ENCODE measurements around the gene PLEKHG5. TPM values are rescaled to one million over a fixed set of nuclear protein-coding genes. Genes with fewer than 3 reads are reported as not detected.
"Not testable (repeated sequence)": the region's sequence is repeated elsewhere in the genome, so short reads cannot be mapped to it uniquely, and the experiment has no call there.

The PLEKHG5 gene
- total and polyA plus RNA-seq, 4 donors, result 2.6 to 39.3 (median 7.3) TPM

DNA sequence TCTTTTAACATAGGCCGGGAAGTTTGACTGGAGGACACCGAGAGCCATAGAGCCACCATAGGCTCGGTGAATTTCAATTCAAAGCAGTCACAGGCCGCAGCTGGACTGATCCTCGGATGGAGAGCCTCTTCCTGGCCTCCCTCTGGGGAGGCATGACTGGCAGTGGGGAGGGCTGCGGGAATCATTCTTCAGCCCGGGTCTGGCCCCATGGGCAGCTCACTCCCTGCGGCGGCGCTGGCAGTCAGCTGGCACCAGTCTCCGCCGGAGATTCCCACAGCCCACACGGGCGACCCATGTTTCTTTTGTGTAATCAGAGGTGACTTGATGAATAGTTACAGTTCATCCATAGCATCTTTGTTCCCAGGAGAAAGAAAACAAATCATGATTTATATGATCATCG, 56.3 kb downstream of the PLEKHG5 start:
- Histone ChIP-seq H3K9me3 (ENCODE audit: control insufficient read depth, low read length) (no peaks in the 10 kb centered on the region), H3K27ac (ENCODE audit: low read depth in 1 of 2, low read length in 2 of 2) (no peak overlapping the region), H3K27me3 (ENCODE audit: control insufficient read depth in 1 of 2, insufficient read depth in 2 of 2, low read length in 1 of 2) (no peaks in the 10 kb centered on the region), H3K4me1 (ENCODE audit: control insufficient read depth in 1 of 2, insufficient read depth in 2 of 2, low read length in 2 of 2) (no peaks in the 10 kb centered on the region), H3K36me3 (ENCODE audit: control insufficient read depth in 1 of 2, insufficient read depth in 2 of 2, low read length in 1 of 2) (no peaks in the 10 kb centered on the region), H3K4me3 (ENCODE audit: low read length in 2 of 2) (no peak overlapping the region)
- 91 to 92% methylated on average over 15 of the region's 15 CpGs for WGBS, 2 donors
- no peak for DNase-seq
- ATAC-seq (ENCODE audit: low FRiP score), result no peak
- intact Hi-C loops (cut with DNase I), result no loop called here

DNA sequence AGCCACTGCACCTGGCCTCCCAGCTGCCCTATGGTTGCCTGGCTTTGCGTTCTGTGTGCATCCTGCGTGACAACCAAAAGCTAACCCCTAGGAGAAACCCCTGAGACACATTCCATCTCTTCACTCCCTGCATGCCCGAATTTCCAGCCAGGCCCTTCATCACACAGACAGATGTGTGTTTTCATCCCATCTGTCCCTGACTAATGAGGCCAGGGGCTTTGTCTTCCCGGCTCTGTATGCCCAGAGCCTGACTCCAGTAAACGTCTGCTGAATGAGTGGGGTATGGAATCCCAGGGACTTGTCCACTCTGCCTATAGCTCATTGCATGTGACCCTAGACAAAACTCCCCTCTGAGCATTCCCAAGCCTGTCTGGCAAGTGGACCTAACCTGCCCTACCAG, 57.3 kb downstream of the PLEKHG5 start:
- Histone ChIP-seq H3K27me3 (ENCODE audit: control insufficient read depth in 1 of 2, insufficient read depth in 2 of 2, low read length in 1 of 2) (no peaks in the 10 kb centered on the region), H3K9me3 (ENCODE audit: control insufficient read depth, low read length) (no peaks in the 10 kb centered on the region), H3K27ac (ENCODE audit: low read depth in 1 of 2, low read length in 2 of 2) (no peak overlapping the region), H3K36me3 (ENCODE audit: control insufficient read depth in 1 of 2, insufficient read depth in 2 of 2, low read length in 1 of 2) (no peaks in the 10 kb centered on the region), H3K4me1 (ENCODE audit: control insufficient read depth in 1 of 2, insufficient read depth in 2 of 2, low read length in 2 of 2) (no peaks in the 10 kb centered on the region), H3K4me3 (ENCODE audit: low read length in 2 of 2) (no peak overlapping the region)
- intact Hi-C loops (cut with DNase I), result no loop called here
- ATAC-seq (ENCODE audit: low FRiP score), result no peak
- no peak for DNase-seq
- WGBS, 2 donors, result 82 to 91% methylated on average over 5 of the region's 5 CpGs

DNA sequence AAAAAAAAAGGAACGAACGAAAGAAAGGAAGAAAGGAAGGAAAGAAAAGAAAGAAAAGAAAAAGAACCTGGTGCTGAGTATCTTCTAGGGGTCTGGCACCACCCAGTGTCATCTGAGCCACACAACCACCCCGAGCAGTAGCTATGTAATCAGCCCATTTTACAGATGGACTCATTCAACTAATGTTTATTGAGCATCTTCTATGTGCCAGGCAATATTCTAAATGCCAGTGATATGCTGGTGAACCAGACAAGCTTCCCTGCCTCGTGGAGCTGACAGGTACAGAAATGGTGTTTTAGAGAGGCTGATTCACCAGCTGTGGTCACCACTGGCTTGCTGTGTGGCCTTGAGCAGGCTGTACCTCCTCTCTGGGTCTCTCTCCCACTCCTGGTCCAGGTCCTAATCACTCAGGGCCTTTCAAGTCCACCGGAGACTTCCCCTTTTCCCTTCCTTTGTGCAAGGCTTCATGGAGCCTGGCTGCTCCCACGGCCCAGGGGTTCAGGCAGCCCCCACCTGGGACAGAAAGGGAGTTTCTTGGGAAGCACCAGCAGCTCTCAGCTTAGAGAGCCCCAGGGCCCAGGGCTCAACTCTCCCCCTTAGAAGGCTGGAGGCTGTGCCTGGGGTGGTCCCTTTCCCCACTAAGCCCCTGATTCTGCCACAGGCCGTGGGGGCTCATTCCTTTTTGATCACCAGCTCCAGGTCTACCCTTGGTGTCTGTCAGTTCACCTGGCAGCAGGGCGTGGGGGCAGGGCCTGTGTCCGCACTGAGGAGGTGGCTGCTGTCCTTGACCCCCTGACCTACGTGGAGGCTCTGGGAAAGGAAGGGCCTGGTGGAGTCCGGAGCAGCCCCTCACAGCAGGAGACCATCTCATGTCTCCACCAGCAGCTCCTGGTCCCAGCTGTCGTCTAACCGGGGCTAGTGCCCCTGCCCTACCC, 59.6 kb downstream of the PLEKHG5 start:
- H3K4me3 ChIP-seq (ENCODE audit: low read length in 2 of 2); H3K27me3 ChIP-seq (ENCODE audit: control insufficient read depth in 1 of 2, insufficient read depth in 2 of 2, low read length in 1 of 2); DNase-seq; ATAC-seq (ENCODE audit: low FRiP score); H3K9me3 ChIP-seq (ENCODE audit: control insufficient read depth, low read length); H3K27ac ChIP-seq (ENCODE audit: low read depth in 1 of 2, low read length in 2 of 2); intact Hi-C loops (cut with DNase I); H3K4me1 ChIP-seq (ENCODE audit: control insufficient read depth in 1 of 2, insufficient read depth in 2 of 2, low read length in 2 of 2); H3K36me3 ChIP-seq (ENCODE audit: control insufficient read depth in 1 of 2, insufficient read depth in 2 of 2, low read length in 1 of 2): not testable (repeated sequence)
- WGBS, 2 donors, result 88 to 89% methylated on average over 11 to 13 of the region's 13 CpGs

DNA sequence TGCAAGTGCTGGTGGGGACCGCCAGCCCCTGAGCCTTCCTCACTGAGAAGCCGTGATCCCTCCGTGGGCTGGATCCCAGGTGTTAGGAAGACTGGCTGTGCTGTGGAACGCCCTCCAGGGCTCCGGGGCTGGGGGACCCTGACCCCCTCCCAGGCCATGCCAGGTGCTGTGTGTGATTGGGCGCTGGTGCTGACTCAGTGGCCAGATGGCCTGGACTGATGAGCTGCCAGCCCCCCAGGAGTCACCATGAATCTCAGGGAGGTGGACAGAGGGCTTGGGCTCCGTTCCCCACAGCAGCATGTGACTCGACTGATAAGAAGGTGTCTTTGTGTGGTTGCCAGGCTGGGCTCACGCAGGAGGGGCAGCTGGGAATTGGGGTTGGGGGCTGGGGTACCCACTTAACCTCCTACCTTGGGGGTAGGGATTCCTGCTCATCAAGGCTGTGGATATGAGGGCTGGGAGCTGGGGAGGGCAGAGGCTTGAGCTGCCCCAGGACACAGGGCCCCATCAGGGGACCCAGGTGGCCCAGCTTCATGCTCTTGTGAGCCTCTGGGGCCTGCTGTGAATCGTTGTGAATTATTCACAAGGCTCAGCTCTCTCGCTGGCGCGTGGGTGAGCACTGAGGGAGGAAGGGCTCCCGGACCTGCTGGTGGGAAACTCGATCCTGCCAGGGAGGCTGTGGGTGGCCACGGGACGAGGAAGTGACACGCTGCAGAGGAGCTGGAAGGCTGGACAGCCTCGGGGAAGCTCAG, 61.6 kb downstream of the PLEKHG5 start:
- H3K27ac ChIP-seq (ENCODE audit: low read depth in 1 of 2, low read length in 2 of 2); H3K27me3 ChIP-seq (ENCODE audit: control insufficient read depth in 1 of 2, insufficient read depth in 2 of 2, low read length in 1 of 2); DNase-seq; H3K4me1 ChIP-seq (ENCODE audit: control insufficient read depth in 1 of 2, insufficient read depth in 2 of 2, low read length in 2 of 2); ATAC-seq (ENCODE audit: low FRiP score); H3K36me3 ChIP-seq (ENCODE audit: control insufficient read depth in 1 of 2, insufficient read depth in 2 of 2, low read length in 1 of 2); intact Hi-C loops (cut with DNase I); H3K9me3 ChIP-seq (ENCODE audit: control insufficient read depth, low read length); H3K4me3 ChIP-seq (ENCODE audit: low read length in 2 of 2): not testable (repeated sequence)
- WGBS, 2 donors, result 33 to 39% methylated on average over 19 of the region's 19 CpGs

DNA sequence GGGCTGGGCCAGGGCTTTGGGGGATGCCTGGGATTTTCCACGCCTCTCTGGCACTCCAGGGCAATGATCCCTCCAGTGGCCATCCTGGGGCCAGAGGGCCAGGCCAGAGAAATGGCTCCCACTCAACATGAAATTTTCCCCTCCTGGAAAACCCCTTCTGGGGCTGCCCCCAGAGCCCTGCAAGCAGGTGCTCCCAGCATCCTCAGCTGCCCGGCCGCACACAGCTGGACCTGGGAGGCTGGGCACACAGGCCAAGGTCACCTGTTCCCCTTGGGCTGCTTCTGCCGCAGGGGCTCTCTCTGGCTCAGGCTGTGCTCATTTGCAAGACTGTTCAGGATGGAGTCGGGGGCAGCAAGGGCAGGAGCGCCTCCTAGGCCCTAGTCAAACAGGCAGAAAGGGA, 63.0 kb downstream of the PLEKHG5 start:
- intact Hi-C loops (cut with DNase I); ATAC-seq (ENCODE audit: low FRiP score); H3K4me1 ChIP-seq (ENCODE audit: control insufficient read depth in 1 of 2, insufficient read depth in 2 of 2, low read length in 2 of 2); H3K36me3 ChIP-seq (ENCODE audit: control insufficient read depth in 1 of 2, insufficient read depth in 2 of 2, low read length in 1 of 2); H3K27ac ChIP-seq (ENCODE audit: low read depth in 1 of 2, low read length in 2 of 2); H3K9me3 ChIP-seq (ENCODE audit: control insufficient read depth, low read length); H3K4me3 ChIP-seq (ENCODE audit: low read length in 2 of 2); H3K27me3 ChIP-seq (ENCODE audit: control insufficient read depth in 1 of 2, insufficient read depth in 2 of 2, low read length in 1 of 2); DNase-seq: not testable (repeated sequence)
- WGBS, 2 donors, result 83 to 89% methylated on average over 3 to 6 of the region's 6 CpGs

DNA sequence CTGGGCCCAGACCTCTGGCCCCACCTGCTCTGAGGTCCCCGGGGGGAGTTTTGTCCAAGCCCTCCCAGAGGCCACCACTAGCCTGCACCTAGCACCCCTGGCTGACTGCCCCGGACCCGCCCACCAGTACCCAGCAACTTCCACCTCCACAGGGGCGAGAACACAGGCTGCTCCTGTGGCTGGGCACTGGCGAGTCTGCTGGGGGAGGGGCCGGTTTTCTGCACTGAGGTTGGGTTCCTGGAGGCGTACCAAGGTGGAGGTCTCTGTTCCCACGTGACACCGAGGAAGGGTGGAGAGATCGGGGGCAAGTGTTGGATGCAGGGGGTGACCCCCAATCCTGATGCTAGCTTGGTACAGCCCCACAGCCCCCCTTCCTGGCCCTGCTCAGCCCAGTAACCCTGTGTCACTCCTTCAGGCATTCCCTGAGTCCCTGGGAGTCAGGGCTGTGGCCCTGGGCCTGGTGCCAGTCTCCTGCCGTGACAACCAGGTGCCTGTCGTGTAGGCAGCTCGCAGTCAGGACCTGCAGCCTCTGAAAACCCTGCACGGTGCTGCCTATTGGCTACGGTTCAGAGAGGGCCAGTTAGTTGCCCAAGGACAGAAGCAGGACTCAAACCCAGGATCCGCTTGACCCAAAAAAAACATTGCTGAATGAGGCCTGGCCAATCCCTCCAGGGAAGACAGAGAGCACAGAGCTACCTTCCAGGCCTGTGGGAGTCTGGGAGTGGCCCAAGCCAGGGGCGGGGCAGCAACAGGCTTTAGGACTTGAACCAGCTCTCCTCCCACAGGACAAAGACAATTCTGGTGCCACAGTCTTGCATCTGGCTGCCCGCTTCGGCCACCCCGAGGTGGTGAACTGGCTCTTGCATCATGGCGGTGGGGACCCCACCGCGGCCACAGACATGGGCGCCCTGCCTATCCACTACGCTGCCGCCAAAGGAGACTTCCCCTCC, 63.8 kb downstream of the PLEKHG5 start:
- intact Hi-C loops (cut with DNase I), result no loop called here
- no peaks in the 10 kb centered on the region for H3K4me1 ChIP-seq (ENCODE audit: control insufficient read depth in 1 of 2, insufficient read depth in 2 of 2, low read length in 2 of 2)
- H3K36me3 ChIP-seq (ENCODE audit: control insufficient read depth in 1 of 2, insufficient read depth in 2 of 2, low read length in 1 of 2), result no peaks in the 10 kb centered on the region
- DNase-seq (no peak), ATAC-seq (ENCODE audit: low FRiP score) (no peak)
- no peak overlapping the region for H3K4me3 ChIP-seq (ENCODE audit: low read length in 2 of 2)
- H3K9me3 ChIP-seq (ENCODE audit: control insufficient read depth, low read length), result no peaks in the 10 kb centered on the region
- WGBS, 2 donors, result 85% methylated on average over 23 to 26 of the region's 26 CpGs
- H3K27ac ChIP-seq (ENCODE audit: low read depth in 1 of 2, low read length in 2 of 2), result no peak overlapping the region
- peaks cover 0 to 2% of the 10 kb centered on the region in 2 donors for H3K27me3 ChIP-seq (ENCODE audit: control insufficient read depth in 1 of 2, insufficient read depth in 2 of 2, low read length in 1 of 2)

DNA sequence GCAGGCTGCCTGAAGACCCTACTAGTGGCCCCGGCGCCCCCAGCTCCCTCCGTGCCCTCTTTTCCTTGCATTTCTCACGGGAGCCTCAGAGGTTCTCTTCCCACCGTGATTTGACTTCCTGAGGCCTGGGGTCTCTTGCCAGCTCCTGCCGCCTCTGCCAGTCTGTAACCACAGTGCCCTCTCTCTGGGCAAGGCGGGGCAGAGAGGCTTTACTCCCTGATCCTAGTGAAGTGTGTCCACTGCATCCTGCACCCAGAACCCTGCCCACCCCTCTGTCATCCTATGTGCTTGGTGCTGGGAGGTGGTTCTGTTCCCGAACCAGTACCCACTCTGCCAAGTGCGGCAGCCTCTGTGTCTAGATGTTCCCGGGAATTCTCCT, 64.5 kb downstream of the PLEKHG5 start:
- Histone ChIP-seq H3K4me1 (ENCODE audit: control insufficient read depth in 1 of 2, insufficient read depth in 2 of 2, low read length in 2 of 2) (no peaks in the 10 kb centered on the region), H3K36me3 (ENCODE audit: control insufficient read depth in 1 of 2, insufficient read depth in 2 of 2, low read length in 1 of 2) (no peaks in the 10 kb centered on the region), H3K9me3 (ENCODE audit: control insufficient read depth, low read length) (no peaks in the 10 kb centered on the region), H3K27me3 (ENCODE audit: control insufficient read depth in 1 of 2, insufficient read depth in 2 of 2, low read length in 1 of 2) (peaks cover 0 to 2% of the 10 kb centered on the region in 2 donors), H3K4me3 (ENCODE audit: low read length in 2 of 2) (no peak overlapping the region), H3K27ac (ENCODE audit: low read depth in 1 of 2, low read length in 2 of 2) (no peak overlapping the region)
- DNase-seq (no peak), ATAC-seq (ENCODE audit: low FRiP score) (no peak)
- intact Hi-C loops (cut with DNase I), result no loop called here
- WGBS, 2 donors, result 85 to 89% methylated on average over 10 of the region's 10 CpGs

DNA sequence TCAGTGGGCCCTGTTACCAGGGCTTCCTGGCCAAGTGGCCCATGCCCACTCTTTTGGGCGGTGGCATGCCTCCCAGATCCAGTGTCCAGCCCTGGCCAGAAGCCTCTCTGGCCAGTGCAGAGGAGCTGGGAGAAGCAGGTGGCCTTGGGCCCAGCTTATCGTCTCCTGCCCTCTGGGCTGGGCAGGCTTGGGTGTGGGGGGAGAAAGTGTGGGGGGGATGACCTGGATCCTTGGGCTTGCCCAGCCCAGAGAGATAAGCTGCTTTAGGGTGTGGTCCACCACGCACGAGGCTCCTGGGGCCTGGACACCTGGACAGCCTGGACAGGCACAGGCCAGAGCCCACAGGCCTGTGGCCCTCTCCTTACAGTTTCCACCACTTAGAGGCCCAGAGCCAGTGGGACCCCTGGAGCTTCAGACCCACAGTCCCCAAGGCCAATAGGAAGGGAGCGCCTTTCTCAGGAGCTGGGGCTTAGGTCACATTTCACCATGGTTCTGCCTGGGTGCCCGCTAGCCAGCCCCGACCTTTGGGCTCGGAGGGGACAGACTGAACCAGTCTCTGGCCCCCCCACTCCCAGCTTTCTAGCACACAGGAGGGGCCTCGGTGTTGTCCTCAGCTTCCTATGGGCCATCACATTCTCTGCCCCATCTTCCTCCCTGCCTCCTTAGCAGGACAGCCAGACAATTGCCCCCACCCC, 65.0 kb downstream of the PLEKHG5 start:
- ATAC-seq (ENCODE audit: low FRiP score), result no peak
- H3K9me3 ChIP-seq (ENCODE audit: control insufficient read depth, low read length), result no peaks in the 10 kb centered on the region
- peaks cover 0 to 2% of the 10 kb centered on the region in 2 donors for H3K27me3 ChIP-seq (ENCODE audit: control insufficient read depth in 1 of 2, insufficient read depth in 2 of 2, low read length in 1 of 2)
- no peak for DNase-seq
- no peaks in the 10 kb centered on the region for H3K4me1 ChIP-seq (ENCODE audit: control insufficient read depth in 1 of 2, insufficient read depth in 2 of 2, low read length in 2 of 2)
- no peaks in the 10 kb centered on the region for H3K36me3 ChIP-seq (ENCODE audit: control insufficient read depth in 1 of 2, insufficient read depth in 2 of 2, low read length in 1 of 2)
- intact Hi-C loops (cut with DNase I), result no loop called here
- H3K27ac ChIP-seq (ENCODE audit: low read depth in 1 of 2, low read length in 2 of 2), result no peak overlapping the region
- no peak overlapping the region for H3K4me3 ChIP-seq (ENCODE audit: low read length in 2 of 2)
- WGBS, 2 donors, result 86 to 95% methylated on average over 9 of the region's 9 CpGs
